ENCODE results near the gene VDR.
"Not testable (repeated sequence)": the region's sequence is repeated elsewhere in the genome, so short reads cannot be mapped to it uniquely, and the experiment has no call there.

The VDR gene

DNA sequence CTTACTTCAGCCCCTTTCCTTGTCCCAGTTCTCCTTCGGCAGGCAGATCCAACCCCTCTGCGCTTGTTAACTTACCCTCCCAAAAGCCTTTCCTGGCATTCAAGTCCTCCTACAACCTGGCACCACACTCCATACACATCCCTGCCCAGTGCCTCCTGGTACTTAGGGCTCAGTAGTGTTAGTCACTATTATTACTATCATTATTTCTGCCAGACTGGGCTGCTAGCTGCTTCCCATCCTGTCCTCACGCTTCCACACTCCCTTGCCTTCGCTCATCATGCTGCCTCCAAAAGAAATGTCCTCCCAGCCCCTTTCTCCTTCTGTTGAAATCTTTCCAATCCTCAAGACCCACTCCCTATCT lies 83.5 kb downstream of the VDR start:
- Mint-ChIP-seq H3K4me3 (peak overlapping the region; percentile 81), H3K36me3 (ENCODE audit: insufficient read depth) (peaks cover 10% of the 10 kb centered on the region), H3K27me3 (no peaks in the 10 kb centered on the region), H3K9me3 (no peaks in the 10 kb centered on the region), H3K27ac (ENCODE audit: low read depth) (peak overlapping the region; percentile 88), H3K4me1 (peaks cover 80% of the 10 kb centered on the region)
- ATAC-seq (replicated peaks; ENCODE audit: extremely low read depth, poor library complexity, severe bottlenecking): no peak
- no peak for DNase-seq (ENCODE audit: low spot score in 2 of 2)

DNA sequence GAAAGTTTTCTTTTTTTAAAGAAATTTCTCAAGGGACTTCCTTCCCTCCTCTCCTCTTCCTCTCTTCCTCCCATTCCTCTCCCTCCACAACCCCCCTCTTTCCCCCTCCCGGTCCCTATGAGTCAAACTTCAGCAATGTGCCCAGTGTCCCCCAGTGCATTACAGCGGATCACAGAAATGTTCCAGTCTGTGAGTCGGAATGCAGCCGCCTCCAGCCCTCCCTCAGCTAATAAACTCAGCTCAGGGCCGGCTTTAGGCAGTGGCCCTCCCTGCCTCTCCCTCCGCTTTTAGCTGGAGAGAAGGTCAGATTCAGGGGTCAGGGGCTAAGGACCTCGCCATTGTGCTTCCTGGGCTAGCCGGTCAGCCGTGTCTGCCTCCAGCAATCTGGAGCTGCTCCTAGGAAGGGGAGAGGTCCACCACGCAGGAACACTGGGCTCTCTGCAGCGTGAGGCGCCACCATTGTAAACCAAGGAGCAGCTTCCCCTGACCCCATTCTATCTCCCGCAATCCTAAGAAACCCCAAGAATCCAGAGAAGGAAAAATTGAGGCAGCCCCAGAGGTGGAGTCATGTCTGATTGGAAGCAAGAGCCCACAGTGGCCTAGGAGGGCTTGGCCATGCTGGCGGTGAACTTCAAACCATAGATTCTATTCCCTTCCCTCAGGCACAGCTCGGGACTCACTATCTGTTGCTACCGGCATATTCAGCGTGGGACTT lies 84.0 kb downstream of the VDR start:
- peak overlapping the region; percentile 88 for H3K27ac Mint-ChIP-seq (ENCODE audit: low read depth)
- H3K4me3 Mint-ChIP-seq: peak overlapping the region; percentile 81
- ATAC-seq (replicated peaks; ENCODE audit: extremely low read depth, poor library complexity, severe bottlenecking) (no peak), DNase-seq (ENCODE audit: low spot score in 2 of 2) (no peak)
- peaks cover 10% of the 10 kb centered on the region for H3K36me3 Mint-ChIP-seq (ENCODE audit: insufficient read depth)
- H3K27me3 Mint-ChIP-seq: no peaks in the 10 kb centered on the region
- H3K9me3 Mint-ChIP-seq: no peaks in the 10 kb centered on the region
- peaks cover 84% of the 10 kb centered on the region for H3K4me1 Mint-ChIP-seq

DNA sequence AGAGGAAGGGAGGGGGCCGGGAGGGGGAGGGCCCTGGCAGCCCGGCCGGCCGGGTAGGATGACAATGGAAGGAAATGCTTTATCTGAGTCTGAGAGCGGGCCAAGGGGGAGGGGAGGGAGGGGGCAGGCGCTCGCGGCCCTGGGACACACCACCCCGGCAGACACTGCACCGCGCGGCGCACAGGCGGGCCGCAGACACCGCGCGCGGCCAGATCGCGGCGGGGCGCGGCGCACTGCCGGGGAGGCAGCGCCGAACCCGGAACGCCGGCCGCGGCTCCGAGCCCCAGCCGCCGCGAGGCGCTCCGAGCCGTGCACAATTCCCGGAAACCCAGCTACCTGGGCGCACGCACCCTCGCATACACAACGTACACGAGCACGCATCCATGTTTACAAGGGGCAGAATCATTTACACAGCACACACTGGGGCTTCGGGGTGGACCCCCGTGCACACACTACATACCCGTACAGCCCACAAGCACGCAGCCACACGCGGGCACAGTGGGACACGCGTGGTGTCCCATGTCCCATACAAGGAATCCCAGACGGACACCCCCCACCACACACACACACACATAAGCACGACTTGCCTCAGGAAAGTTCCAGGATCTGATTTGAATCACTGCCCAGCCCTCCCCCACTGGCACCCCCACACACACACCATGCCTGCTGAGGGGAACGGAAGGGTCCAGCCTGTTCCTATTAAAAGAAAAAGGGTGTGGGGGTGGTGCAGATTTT lies 84.7 kb downstream of the VDR start, which contains the start of gene HDAC7:
Gene HDAC7, minus strand, starts transcription at position 8 of the 735 bp plus-strand sequence. CDS start 118 bp downstream, outside the sequence.
- Mint-ChIP-seq H3K27me3 (no peaks in the 10 kb centered on the region), H3K4me1 (peaks cover 84% of the 10 kb centered on the region), H3K36me3 (ENCODE audit: insufficient read depth) (peaks cover 12% of the 10 kb centered on the region), H3K9me3 (no peaks in the 10 kb centered on the region), H3K27ac (ENCODE audit: low read depth) (peak within 1 kb of the TSS; percentile 89), H3K4me3 (peak within 1 kb of the TSS; percentile 97)
- ATAC-seq (replicated peaks; ENCODE audit: extremely low read depth, poor library complexity, severe bottlenecking) (peak; percentile 63), DNase-seq (ENCODE audit: low spot score in 2 of 2) (peak in 1 of 2 donors; percentile 31)

- peak; percentile 13 for ATAC-seq (replicated peaks; ENCODE audit: extremely low read depth, poor library complexity, severe bottlenecking)
- H3K36me3 Mint-ChIP-seq (ENCODE audit: insufficient read depth): peaks cover 12% of the 10 kb centered on the region
- no peak for DNase-seq (ENCODE audit: low spot score in 2 of 2)
Observed at GRCh38 chr12:47819138-47819895, 85.5 kb downstream of the VDR start.

GRCh38 chr12:47818467-47819137 lies 86.2 kb downstream of the VDR start:
- Mint-ChIP-seq H3K27ac (ENCODE audit: low read depth) (peak overlapping the region; percentile 89), H3K36me3 (ENCODE audit: insufficient read depth) (peaks cover 12% of the 10 kb centered on the region), H3K4me3 (peak overlapping the region; percentile 97), H3K9me3 (no peaks in the 10 kb centered on the region), H3K27me3 (no peaks in the 10 kb centered on the region), H3K4me1 (peaks cover 84% of the 10 kb centered on the region)
- ATAC-seq (replicated peaks; ENCODE audit: extremely low read depth, poor library complexity, severe bottlenecking) (peak; percentile 10), DNase-seq (ENCODE audit: low spot score in 2 of 2) (no peak)

More at GRCh38 chr12:47819138-47819895, 85.5 kb downstream of the VDR start:
- Mint-ChIP-seq H3K27me3 (no peaks in the 10 kb centered on the region), H3K9me3 (no peaks in the 10 kb centered on the region), H3K4me1 (peaks cover 84% of the 10 kb centered on the region), H3K27ac (ENCODE audit: low read depth) (peak overlapping the region; percentile 89), H3K4me3 (peak overlapping the region; percentile 97)

DNA sequence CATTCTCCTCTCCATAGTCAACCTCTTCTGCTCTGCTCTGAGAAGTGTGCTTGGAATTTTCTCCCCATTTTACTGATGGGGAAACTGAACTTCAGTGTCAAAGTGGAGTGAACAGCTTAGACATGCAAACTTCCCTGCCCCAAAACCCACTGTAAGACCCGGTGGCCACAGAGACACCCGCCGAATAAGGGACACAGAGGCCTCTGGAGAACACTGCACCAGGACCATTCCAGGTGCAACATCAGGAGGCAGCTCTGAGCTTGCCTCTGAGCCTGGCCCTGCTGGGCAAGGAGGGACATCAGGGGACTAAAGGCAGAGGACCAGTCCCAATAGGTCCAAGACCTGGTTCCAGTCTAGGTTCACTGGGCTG lies 86.8 kb downstream of the VDR start:
- Mint-ChIP-seq H3K36me3 (ENCODE audit: insufficient read depth) (peaks cover 12% of the 10 kb centered on the region), H3K27me3 (no peaks in the 10 kb centered on the region), H3K4me1 (peaks cover 84% of the 10 kb centered on the region), H3K9me3 (no peaks in the 10 kb centered on the region), H3K27ac (ENCODE audit: low read depth) (peak overlapping the region; percentile 89), H3K4me3 (peak overlapping the region; percentile 97)
- DNase-seq (ENCODE audit: low spot score in 2 of 2) (no peak), ATAC-seq (replicated peaks; ENCODE audit: extremely low read depth, poor library complexity, severe bottlenecking) (no peak)

DNA sequence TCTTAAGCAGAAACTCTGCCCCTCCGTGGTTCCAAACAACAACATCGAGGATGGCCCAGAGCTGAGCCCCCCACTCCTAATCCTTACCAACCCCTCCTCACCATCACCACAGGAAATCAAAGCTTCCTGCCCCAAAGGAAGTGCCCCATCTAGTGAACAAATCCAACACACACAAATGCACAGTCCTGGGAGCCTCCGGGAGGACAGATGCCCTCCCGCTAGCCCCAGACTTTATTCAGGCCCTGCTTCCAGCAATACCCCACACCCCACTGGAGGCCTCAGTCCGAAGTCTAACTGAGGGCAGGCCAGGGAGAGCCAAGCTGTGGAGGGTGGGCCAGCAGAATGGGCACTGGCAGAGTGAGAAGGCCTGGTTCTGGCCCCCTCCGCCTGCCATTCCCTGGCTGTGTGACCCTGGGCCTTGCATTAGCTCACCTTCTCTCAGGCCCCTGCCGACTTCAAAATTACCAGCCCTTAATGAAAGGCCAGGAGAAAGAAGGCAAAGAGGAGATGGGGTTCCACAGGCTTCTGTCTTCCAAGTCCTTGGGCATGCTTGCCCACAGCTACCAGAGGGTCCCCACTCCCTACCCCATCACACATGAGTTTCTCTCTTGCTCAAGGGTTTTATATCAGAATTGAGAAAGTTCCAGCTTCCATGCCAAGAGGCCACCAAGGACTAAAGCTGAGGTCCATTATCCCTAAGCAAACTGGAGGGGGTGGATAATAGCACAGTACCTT lies 87.4 kb downstream of the VDR start:
- Mint-ChIP-seq H3K4me1 (peaks cover 84% of the 10 kb centered on the region), H3K36me3 (ENCODE audit: insufficient read depth) (peaks cover 12% of the 10 kb centered on the region), H3K27ac (ENCODE audit: low read depth) (peak overlapping the region; percentile 89), H3K9me3 (no peaks in the 10 kb centered on the region), H3K4me3 (peak overlapping the region; percentile 97), H3K27me3 (no peaks in the 10 kb centered on the region)
- DNase-seq (ENCODE audit: low spot score in 2 of 2): no peak
- ATAC-seq (replicated peaks; ENCODE audit: extremely low read depth, poor library complexity, severe bottlenecking): no peak

DNA sequence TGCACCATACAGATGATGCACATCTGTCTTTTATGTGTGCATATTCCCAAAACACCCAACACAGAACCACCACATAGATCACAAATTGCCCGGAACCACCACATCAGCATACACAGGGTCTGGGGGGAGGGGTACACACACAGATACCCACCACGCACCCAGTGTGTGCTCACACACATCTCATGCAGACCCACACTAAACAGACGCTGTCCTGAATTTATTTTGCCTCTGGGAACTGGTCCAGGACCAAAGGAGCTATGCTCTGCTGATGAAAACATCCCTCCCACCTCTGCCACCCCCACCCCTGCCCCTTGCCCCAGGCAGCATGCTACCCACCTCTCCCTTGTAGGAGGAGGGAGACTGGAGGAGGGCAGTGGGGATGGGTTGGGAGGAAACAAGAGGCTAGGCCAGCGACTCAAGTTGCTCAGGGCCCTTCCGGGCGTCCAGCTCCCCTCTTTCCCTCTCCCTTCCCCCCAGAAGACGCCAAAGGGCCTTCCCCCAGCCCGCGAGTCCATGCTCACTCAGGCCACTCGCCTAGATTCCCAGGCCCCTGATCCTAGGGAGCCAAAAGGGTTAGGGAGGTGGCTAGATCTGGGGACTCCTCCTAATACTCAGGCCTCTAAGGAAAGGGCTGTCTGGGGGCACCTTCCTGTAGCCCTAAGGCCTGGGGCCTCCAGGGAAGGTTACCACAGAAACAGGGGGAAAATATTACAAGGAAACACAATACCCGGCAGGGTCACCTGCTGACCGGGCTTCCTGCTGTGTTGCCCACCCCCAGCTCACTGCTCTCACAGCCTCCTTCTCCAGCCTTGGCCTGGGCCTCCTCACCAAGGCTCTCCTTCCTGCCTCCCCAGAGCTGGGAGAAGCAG lies 88.2 kb downstream of the VDR start:
- peaks cover 12% of the 10 kb centered on the region for H3K36me3 Mint-ChIP-seq (ENCODE audit: insufficient read depth)
- no peaks in the 10 kb centered on the region for H3K9me3 Mint-ChIP-seq
- DNase-seq (ENCODE audit: low spot score in 2 of 2) (no peak), ATAC-seq (replicated peaks; ENCODE audit: extremely low read depth, poor library complexity, severe bottlenecking) (no peak)
- H3K4me3 Mint-ChIP-seq: peak overlapping the region; percentile 97
- peak overlapping the region; percentile 89 for H3K27ac Mint-ChIP-seq (ENCODE audit: low read depth)
- H3K4me1 Mint-ChIP-seq: peaks cover 85% of the 10 kb centered on the region
- H3K27me3 Mint-ChIP-seq: no peaks in the 10 kb centered on the region

- H3K9me3 Mint-ChIP-seq; H3K4me3 Mint-ChIP-seq; ATAC-seq (replicated peaks; ENCODE audit: extremely low read depth, poor library complexity, severe bottlenecking); H3K36me3 Mint-ChIP-seq (ENCODE audit: insufficient read depth); H3K27me3 Mint-ChIP-seq; DNase-seq (ENCODE audit: low spot score in 2 of 2): not testable (repeated sequence)
- Mint-ChIP-seq H3K27ac (ENCODE audit: low read depth) (peak overlapping the region; percentile 89), H3K4me1 (peaks cover 85% of the 10 kb centered on the region)
Observed at GRCh38 chr12:47815447-47815846, 89.3 kb downstream of the VDR start.

DNA sequence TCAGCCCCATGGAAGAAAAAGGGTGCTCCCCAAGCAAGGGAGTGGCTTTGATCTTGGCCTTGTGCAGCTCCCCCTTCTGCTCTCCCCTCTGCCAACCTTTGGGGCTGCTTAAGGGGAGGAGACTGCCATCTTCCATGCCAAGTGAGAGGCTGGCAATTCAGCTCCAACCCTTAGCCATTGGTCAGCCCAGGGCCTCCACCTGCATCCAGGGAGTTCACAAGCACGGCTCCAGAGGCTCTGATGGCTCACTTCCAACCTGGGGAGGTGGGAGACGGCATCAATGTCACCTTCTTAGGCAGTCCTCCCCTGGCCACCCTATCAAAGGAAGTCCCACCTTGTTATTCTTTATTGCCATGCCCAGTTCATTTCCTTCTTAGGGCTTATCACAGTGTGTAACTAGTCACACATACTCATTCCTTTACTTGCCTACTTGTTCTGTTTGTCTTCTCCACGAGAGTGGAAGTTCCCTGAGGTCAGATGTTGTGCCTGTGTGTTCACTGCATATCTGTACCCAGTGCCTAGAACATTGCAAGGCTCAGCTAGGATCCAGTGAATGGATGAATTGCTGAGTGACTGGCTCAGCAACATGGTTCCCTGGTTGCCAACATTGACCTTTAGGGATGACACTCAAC lies 90.1 kb downstream of the VDR start:
- peaks cover 84% of the 10 kb centered on the region for H3K4me1 Mint-ChIP-seq
- no peak for ATAC-seq (replicated peaks; ENCODE audit: extremely low read depth, poor library complexity, severe bottlenecking)
- H3K27me3 Mint-ChIP-seq: no peaks in the 10 kb centered on the region
- DNase-seq (ENCODE audit: low spot score in 2 of 2): no peak
- peaks cover 7% of the 10 kb centered on the region for H3K36me3 Mint-ChIP-seq (ENCODE audit: insufficient read depth)
- H3K27ac Mint-ChIP-seq (ENCODE audit: low read depth): peak overlapping the region; percentile 84
- peak overlapping the region; percentile 84 for H3K4me3 Mint-ChIP-seq
- H3K9me3 Mint-ChIP-seq: no peaks in the 10 kb centered on the region
